Adrenal gland (tissue), 5 donors: ENCODE data around the gene RBM23.

Experiments used
- CTCF ChIP-seq, 6 experiments: fragments of 450-650 bp in 4 of 6; fragments of 200-600 bp in 2 of 6; sonication (generic) in 1 of 6; IDR thresholded peaks; 1 replicate in 5 of 6; 2 replicates in 1 of 6; pipeline versions ENCODE4 v1.5.1 to v1.8.0; 2016 to 2021; ENCODE audit warnings: antibody characterized with exemption in 6 of 6, mild to moderate bottlenecking in 2 of 6, moderate library complexity in 1 of 6
- POLR2A ChIP-seq, 2 donors: fragments of 450-650 bp; IDR thresholded peaks; one replicate each; pipeline ENCODE4 v1.6.1; 2017; ENCODE audit warnings: antibody characterized with exemption in 2 of 2, mild to moderate bottlenecking in 2 of 2, moderate library complexity in 1 of 2
- donor health status: DM: no; HTN: no; CAD: no.

GRCh38 chr14:22945642-22946041 lies 26.7 kb upstream of the RBM23 start:
- TF ChIP-seq POLR2A (IDR thresholded peaks at IDR 0.05) = no peak
- TF ChIP-seq CTCF (IDR thresholded peaks at IDR 0.05) = no peak
